ENCODE measurements around the gene SMC6. TPM values are rescaled to one million over a fixed set of nuclear protein-coding genes. Genes with fewer than 3 reads are reported as not detected.

Gene SMC6
- total RNA-seq, 1 experiment from 2014 or later, result 41.3 TPM

GRCh38 chr2:17649026-17649425 is 104.6 kb downstream of the SMC6 start:
- Histone ChIP-seq H3K9me3 (no peaks in the 10 kb centered on the region), H3K4me1 (no peaks in the 10 kb centered on the region), H3K36me3 (ENCODE audit: control insufficient read depth, insufficient read depth, low read length) (no peaks in the 10 kb centered on the region), H3K4me3 (ENCODE audit: low read depth, low read length) (no peak overlapping the region), H3K27me3 (replicated peaks; ENCODE audit: control insufficient read depth, insufficient read depth, low read length) (no peaks in the 10 kb centered on the region)
- ChIA-PET POLR2A (no interaction called here), CTCF (no interaction called here)
- DNase-seq, result no peak
- Mint-ChIP-seq H3K4me3 (ENCODE audit: unreplicated experiment) (no peak overlapping the region), H3K9me3 (ENCODE audit: unreplicated experiment) (no peaks in the 10 kb centered on the region), H3K36me3 (ENCODE audit: insufficient read depth, unreplicated experiment) (no peaks in the 10 kb centered on the region), H3K4me1 (ENCODE audit: low read depth, unreplicated experiment) (no peaks in the 10 kb centered on the region), H3K27me3 (ENCODE audit: insufficient read depth, unreplicated experiment) (no peaks in the 10 kb centered on the region), H3K27ac (ENCODE audit: unreplicated experiment) (no peak overlapping the region)
- no peak for TF ChIP-seq CTCF (IDR thresholded peaks at IDR 0.05; ENCODE audit: insufficient read depth in 1 of 2, low read depth in 1 of 2, low read length in 1 of 2, severe bottlenecking in 1 of 2, unreplicated experiment in 1 of 2)
- intact Hi-C loops (cut with micrococcal nuclease; ENCODE audit: unreplicated experiment), result loop anchor here (5.0 kb wide), 1 partner anchor 57 kb away; no protein-coding TSS in a partner anchor
- BruUV-seq (replicated peaks), result no TSS peak

- intact Hi-C loops (cut with micrococcal nuclease; ENCODE audit: unreplicated experiment), result loop anchor here (5.0 kb wide), 1 partner anchor 56 kb away; no protein-coding TSS in a partner anchor
- no peaks in the 10 kb centered on the region for H3K9me3 ChIP-seq
- no peak for DNase-seq
- H3K27me3 ChIP-seq (replicated peaks; ENCODE audit: control insufficient read depth, insufficient read depth, low read length), result no peaks in the 10 kb centered on the region
- no peak overlapping the region for H3K27ac Mint-ChIP-seq (ENCODE audit: unreplicated experiment)
- H3K27me3 Mint-ChIP-seq (ENCODE audit: insufficient read depth, unreplicated experiment), result no peaks in the 10 kb centered on the region
- no peak overlapping the region for H3K4me3 ChIP-seq (ENCODE audit: low read depth, low read length)
- no peak overlapping the region for H3K4me3 Mint-ChIP-seq (ENCODE audit: unreplicated experiment)
- H3K4me1 Mint-ChIP-seq (ENCODE audit: low read depth, unreplicated experiment), result no peaks in the 10 kb centered on the region
- no peaks in the 10 kb centered on the region for H3K36me3 ChIP-seq (ENCODE audit: control insufficient read depth, insufficient read depth, low read length)
- no TSS peak for BruUV-seq (replicated peaks)
- H3K36me3 Mint-ChIP-seq (ENCODE audit: insufficient read depth, unreplicated experiment), result no peaks in the 10 kb centered on the region
- ChIA-PET CTCF (no interaction called here), POLR2A (no interaction called here)
- no peak for TF ChIP-seq CTCF (IDR thresholded peaks at IDR 0.05; ENCODE audit: insufficient read depth in 1 of 2, low read depth in 1 of 2, low read length in 1 of 2, severe bottlenecking in 1 of 2, unreplicated experiment in 1 of 2)
- H3K9me3 Mint-ChIP-seq (ENCODE audit: unreplicated experiment), result no peaks in the 10 kb centered on the region
- no peaks in the 10 kb centered on the region for H3K4me1 ChIP-seq
Measured at GRCh38 chr2:17648581-17648980, 105.0 kb downstream of the SMC6 start.

DNA sequence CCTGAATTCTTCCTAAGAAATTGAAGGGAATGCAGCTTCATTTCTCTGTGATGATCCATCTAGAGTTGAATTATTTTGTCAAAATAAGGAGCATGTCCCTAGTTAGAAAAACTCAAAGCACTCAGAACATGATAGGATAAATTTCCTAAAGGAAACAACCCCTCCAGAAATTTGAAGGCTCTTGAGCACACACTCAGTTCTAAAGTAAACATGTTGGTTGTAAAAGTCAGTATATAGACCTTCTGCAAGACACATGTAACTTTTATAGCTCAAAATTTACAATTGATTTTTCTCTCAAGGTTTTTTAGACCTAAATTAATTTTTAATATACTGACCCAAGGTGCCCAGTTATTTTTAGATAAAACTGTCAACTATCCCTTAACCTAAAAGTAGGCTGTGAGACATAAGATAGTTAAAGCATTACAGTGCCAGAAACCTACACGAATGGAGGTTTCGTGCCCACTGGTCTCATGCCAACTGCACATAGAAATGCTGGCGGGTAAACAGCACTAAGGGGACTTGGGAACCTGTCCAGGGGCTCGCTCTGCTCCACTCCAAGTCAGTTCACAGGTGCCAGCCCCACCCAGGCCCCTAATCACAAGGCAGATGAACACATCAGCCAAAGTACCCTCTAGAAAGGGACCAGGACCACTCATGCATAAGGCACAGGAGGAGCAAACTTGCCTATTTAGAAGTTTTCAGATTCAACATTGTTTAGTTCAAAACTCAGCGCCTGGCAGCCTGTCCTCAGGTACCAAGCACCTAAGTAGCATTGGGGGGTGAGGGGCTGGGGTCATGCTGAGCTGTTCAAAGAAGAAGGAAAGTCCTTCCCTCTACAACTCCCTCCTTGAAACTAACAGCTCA is 106.5 kb downstream of the SMC6 start:
- peaks cover 4% of the 10 kb centered on the region for H3K36me3 Mint-ChIP-seq (ENCODE audit: insufficient read depth, unreplicated experiment)
- intact Hi-C loops (cut with micrococcal nuclease; ENCODE audit: unreplicated experiment), result loop anchor here (1.0 to 5.0 kb wide), 2 partner anchors 24 to 55 kb away; no protein-coding TSS in a partner anchor
- H3K27ac Mint-ChIP-seq (ENCODE audit: unreplicated experiment), result no peak overlapping the region
- no peaks in the 10 kb centered on the region for H3K9me3 Mint-ChIP-seq (ENCODE audit: unreplicated experiment)
- ChIA-PET POLR2A (no interaction called here), CTCF (interaction anchor here (0.7 to 1.4 kb wide), 2 partner anchors 24 to 107 kb away, joined by 5 to 6 read pairs; partner anchors contain the start of gene VSNL1)
- no peak for TF ChIP-seq CTCF (IDR thresholded peaks at IDR 0.05; ENCODE audit: insufficient read depth in 1 of 2, low read depth in 1 of 2, low read length in 1 of 2, severe bottlenecking in 1 of 2, unreplicated experiment in 1 of 2)
- no peak overlapping the region for H3K4me3 Mint-ChIP-seq (ENCODE audit: unreplicated experiment)
- Histone ChIP-seq H3K27me3 (replicated peaks; ENCODE audit: control insufficient read depth, insufficient read depth, low read length) (no peaks in the 10 kb centered on the region), H3K4me3 (ENCODE audit: low read depth, low read length) (no peak overlapping the region), H3K9me3 (no peaks in the 10 kb centered on the region), H3K36me3 (ENCODE audit: control insufficient read depth, insufficient read depth, low read length) (no peaks in the 10 kb centered on the region), H3K4me1 (no peaks in the 10 kb centered on the region)
- H3K27me3 Mint-ChIP-seq (ENCODE audit: insufficient read depth, unreplicated experiment), result no peaks in the 10 kb centered on the region
- no peak for DNase-seq
- H3K4me1 Mint-ChIP-seq (ENCODE audit: low read depth, unreplicated experiment), result no peaks in the 10 kb centered on the region
- no TSS peak for BruUV-seq (replicated peaks)

All from Caco-2 (cell line).